Endodermal cell (in vitro differentiated cells): ENCODE results near the gene NPW. TPM values are rescaled to one million over a fixed set of nuclear protein-coding genes. Genes with fewer than 3 reads are reported as not detected.
A peak's percentile ranks its signal among the peaks of the same experiment; 100 is the strongest.

Experiments
- DNase-seq: peaks from one replicate; pipeline ENCODE4 v3.0.0-alpha.2; 2017
- H3K27ac ChIP-seq: 2 replicates; pipeline ENCODE4 v1.5.1; 2013; ENCODE audit warnings: mild to moderate bottlenecking, low read depth, low read length, moderate library complexity
- H3K27me3 ChIP-seq: 2 replicates; pipeline ENCODE4 v1.6.1; 2013; ENCODE audit warnings: mild to moderate bottlenecking, low read length, moderate library complexity; ENCODE audit not compliant: insufficient read depth, control insufficient read depth, poor library complexity, severe bottlenecking
- H3K36me3 ChIP-seq: 2 replicates; pipeline ENCODE4 v1.7.0; 2013; ENCODE audit warnings: mild to moderate bottlenecking, low read length, moderate library complexity; ENCODE audit not compliant: control insufficient read depth, insufficient read depth
- H3K4me1 ChIP-seq: one replicate; pipeline ENCODE4 v1.7.0; 2013; ENCODE audit warnings: low read length; ENCODE audit not compliant: control insufficient read depth, insufficient read depth
- H3K4me3 ChIP-seq: 2 replicates; pipeline ENCODE4 v1.5.1; 2013; ENCODE audit warnings: mild to moderate bottlenecking, low read length, moderate library complexity
- H3K9ac ChIP-seq: 2 replicates; pipeline ENCODE4 v1.6.1; 2013; ENCODE audit warnings: mild to moderate bottlenecking, low read length, moderate library complexity; ENCODE audit not compliant: poor library complexity, severe bottlenecking; ENCODE audit errors: extremely low read depth
- H3K9me3 ChIP-seq: 2 replicates; pipeline ENCODE4 v1.6.1; 2013; ENCODE audit warnings: mild to moderate bottlenecking, low read length, moderate library complexity; ENCODE audit not compliant: control insufficient read depth
- H3K27ac Mint-ChIP-seq: 2 replicates; pipeline ENCODE4 v1.8.0; 2020; ENCODE audit warnings: mixed read lengths
- H3K27me3 Mint-ChIP-seq: 2 replicates; pipeline ENCODE4 v1.8.0; 2021; ENCODE audit warnings: mild to moderate bottlenecking, mixed read lengths; ENCODE audit not compliant: insufficient read depth
- H3K36me3 Mint-ChIP-seq: 2 replicates; pipeline ENCODE4 v1.8.0; 2020; ENCODE audit warnings: low read depth, mixed read lengths
- H3K4me1 Mint-ChIP-seq: 2 replicates; pipeline ENCODE4 v1.8.0; 2020; ENCODE audit warnings: mixed read lengths
- H3K4me3 Mint-ChIP-seq: 2 replicates; pipeline ENCODE4 v1.8.0; 2020; ENCODE audit warnings: mild to moderate bottlenecking, moderate library complexity, mixed read lengths
- H3K9me3 Mint-ChIP-seq: 2 replicates; pipeline ENCODE4 v1.8.0; 2020; ENCODE audit warnings: mild to moderate bottlenecking, mixed read lengths
- CTCF ChIP-seq: fragments of 200-600 bp; sonication (generic); conservative IDR thresholded peaks from 2 replicates; pipeline ENCODE4 v1.5.0; 2021; ENCODE audit warnings: antibody characterized with exemption, mild to moderate bottlenecking
- WGBS, 2 experiments: methylation state at CpG; one replicate each; pipeline versions ENCODE4 v1.1.5 to v1.1.7; 2013; ENCODE audit warnings: missing lambda C conversion rate in 2 of 2, mixed read lengths in 1 of 2; ENCODE audit not compliant: insufficient coverage in 1 of 2, insufficient read length in 1 of 2; 5-methylcytosine and 5-hydroxymethylcytosine counted together
- total RNA-seq, 2 donors: library from RNA; stranded (reverse); fragmentation: NEBNext Ultra II Directional in 1 of 2; extraction: Animal tissue kit (Norgen Biotek cat#: 25700) in 1 of 2; gene quantifications; 2 replicates in 1 of 2; 3 replicates in 1 of 2; pipeline ENCODE4 v1.2.1, GENCODE V29; 2021

NPW gene
- total RNA-seq, 2 donors from 2014 or later = 1.2 to 1.9 TPM

GRCh38 chr16:1978476-1979120 is 41.0 kb upstream of the NPW start:
- Histone ChIP-seq H3K9me3 (no peaks in the 10 kb centered on the region), H3K4me3 (no peak overlapping the region), H3K36me3 (peaks cover 24% of the 10 kb centered on the region), H3K27me3 (peaks cover 47% of the 10 kb centered on the region), H3K4me1 (no peaks in the 10 kb centered on the region), H3K27ac (no peak overlapping the region), H3K9ac (no peak overlapping the region)
- Mint-ChIP-seq H3K4me3 (no peak overlapping the region), H3K4me1 (peaks cover 5% of the 10 kb centered on the region), H3K27ac (no peak overlapping the region), H3K36me3 (peaks cover 13% of the 10 kb centered on the region), H3K9me3 (no peaks in the 10 kb centered on the region), H3K27me3 (peaks cover 41% of the 10 kb centered on the region)
- DNase-seq = no peak
- TF ChIP-seq CTCF = no peak
- WGBS, 2 experiments = 76 to 86% methylated on average over 23 to 37 of the region's 37 CpGs

- Mint-ChIP-seq H3K27me3 (peaks cover 41% of the 10 kb centered on the region), H3K9me3 (no peaks in the 10 kb centered on the region), H3K27ac (no peak overlapping the region), H3K4me1 (peaks cover 5% of the 10 kb centered on the region), H3K4me3 (peak overlapping the region; percentile 49), H3K36me3 (peaks cover 13% of the 10 kb centered on the region)
- no peak overlapping the region for H3K9ac ChIP-seq
- 16 to 21% methylated on average over 22 to 70 of the region's 70 CpGs for WGBS, 2 experiments
- H3K27ac ChIP-seq = no peak overlapping the region
- no peaks in the 10 kb centered on the region for H3K9me3 ChIP-seq
- H3K4me3 ChIP-seq = no peak overlapping the region
- H3K27me3 ChIP-seq = peaks cover 47% of the 10 kb centered on the region
- DNase-seq = peak; percentile 89
- TF ChIP-seq CTCF = no peak
- H3K36me3 ChIP-seq = peaks cover 24% of the 10 kb centered on the region
- H3K4me1 ChIP-seq = no peaks in the 10 kb centered on the region
These were observed 40.1 kb upstream of the NPW start for GRCh38 chr16:1979271-1980029.

GRCh38 chr16:1980030-1980769 is 39.4 kb upstream of the NPW start:
- DNase-seq = peak; percentile 72
- Histone ChIP-seq H3K36me3 (peaks cover 25% of the 10 kb centered on the region), H3K27me3 (peaks cover 47% of the 10 kb centered on the region), H3K4me3 (no peak overlapping the region), H3K27ac (no peak overlapping the region), H3K9me3 (no peaks in the 10 kb centered on the region), H3K9ac (no peak overlapping the region), H3K4me1 (no peaks in the 10 kb centered on the region)
- peaks cover 41% of the 10 kb centered on the region for H3K27me3 Mint-ChIP-seq
- H3K4me3 Mint-ChIP-seq = peak overlapping the region; percentile 9
- H3K27ac Mint-ChIP-seq = no peak overlapping the region
- TF ChIP-seq CTCF = no peak
- peaks cover 5% of the 10 kb centered on the region for H3K4me1 Mint-ChIP-seq
- H3K36me3 Mint-ChIP-seq = peaks cover 8% of the 10 kb centered on the region
- WGBS, 2 experiments = 13 to 24% methylated on average over 19 to 53 of the region's 53 CpGs
- no peaks in the 10 kb centered on the region for H3K9me3 Mint-ChIP-seq
